DND-41 (cell line): ENCODE measurements around the gene TIE1.

Experiments used
- ATAC-seq: fragments of 200-7000 bp; cut with Tn5 transposase; 3 replicates; pipeline ENCODE4 v1.9.1; 2021; ENCODE audit warnings: low read depth; ENCODE audit not compliant: insufficient read depth
- DNase-seq: peaks from one replicate; pipeline ENCODE4 v3.0.0-alpha.2; 2020
- H2AFZ ChIP-seq: 2 replicates; pipeline ENCODE4 v1.6.0; 2012; ENCODE audit warnings: low read depth, low read length
- H3K27ac ChIP-seq: 2 replicates; pipeline ENCODE4 v1.5.1; 2012; ENCODE audit warnings: low read length, inconsistent platforms
- H3K27me3 ChIP-seq: fragments of 200-600 bp; sonication (generic); 2 replicates; pipeline ENCODE4 v1.6.0; 2012; ENCODE audit warnings: low read length, mild to moderate bottlenecking, inconsistent platforms; ENCODE audit not compliant: insufficient read depth, poor library complexity
- H3K36me3 ChIP-seq: 2 replicates; pipeline ENCODE4 v1.5.1; 2012; ENCODE audit warnings: low read length, inconsistent platforms; ENCODE audit not compliant: insufficient read depth
- H3K4me1 ChIP-seq: 2 replicates; pipeline ENCODE4 v1.5.1; 2012; ENCODE audit warnings: mild to moderate bottlenecking, low read length; ENCODE audit not compliant: insufficient read depth
- H3K4me2 ChIP-seq: 2 replicates; pipeline ENCODE4 v1.6.0; 2012; ENCODE audit warnings: mild to moderate bottlenecking, moderate library complexity, low read length, inconsistent platforms; ENCODE audit not compliant: insufficient read depth
- H3K4me3 ChIP-seq, 2 experiments: fragments of 200-600 bp in 1 of 2; shearing (Covaris generic) in 1 of 2; 2 replicates each; pipeline ENCODE4 v1.5.1; 2012 to 2016; ENCODE audit warnings: inconsistent platforms in 2 of 2, low read length in 2 of 2, mild to moderate bottlenecking in 2 of 2, low read depth in 1 of 2, moderate library complexity in 1 of 2
- H3K79me2 ChIP-seq: 2 replicates; pipeline ENCODE4 v1.6.0; 2012; ENCODE audit warnings: low read length, inconsistent platforms; ENCODE audit not compliant: insufficient read depth
- H3K9ac ChIP-seq: 2 replicates; pipeline ENCODE4 v1.6.0; 2012; ENCODE audit warnings: low read depth, mild to moderate bottlenecking, inconsistent platforms, low read length, moderate library complexity
- H3K9me3 ChIP-seq: 2 replicates; pipeline ENCODE4 v1.5.1; 2012; ENCODE audit warnings: low read length, moderate library complexity, mild to moderate bottlenecking, inconsistent platforms; ENCODE audit not compliant: insufficient read depth, severe bottlenecking
- H4K20me1 ChIP-seq: 2 replicates; pipeline ENCODE4 v1.6.0; 2012; ENCODE audit warnings: low read length; ENCODE audit not compliant: insufficient read depth
- EZH2 ChIP-seq: IDR thresholded peaks from 3 replicates; pipeline ENCODE4 v1.6.1; 2012; ENCODE audit warnings: borderline replicate concordance, low read depth, mild to moderate bottlenecking, moderate library complexity, low read length, inconsistent platforms; ENCODE audit not compliant: severe bottlenecking
- TF ChIP-seq, protein P1 (sequence below): IDR thresholded peaks from 2 replicates; pipeline ENCODE4 v1.5.1; 2012; ENCODE audit warnings: borderline replicate concordance, low read length, moderate library complexity, mild to moderate bottlenecking; ENCODE audit not compliant: poor library complexity, severe bottlenecking; ENCODE audit errors: extremely low read depth

TIE1 gene

DNA sequence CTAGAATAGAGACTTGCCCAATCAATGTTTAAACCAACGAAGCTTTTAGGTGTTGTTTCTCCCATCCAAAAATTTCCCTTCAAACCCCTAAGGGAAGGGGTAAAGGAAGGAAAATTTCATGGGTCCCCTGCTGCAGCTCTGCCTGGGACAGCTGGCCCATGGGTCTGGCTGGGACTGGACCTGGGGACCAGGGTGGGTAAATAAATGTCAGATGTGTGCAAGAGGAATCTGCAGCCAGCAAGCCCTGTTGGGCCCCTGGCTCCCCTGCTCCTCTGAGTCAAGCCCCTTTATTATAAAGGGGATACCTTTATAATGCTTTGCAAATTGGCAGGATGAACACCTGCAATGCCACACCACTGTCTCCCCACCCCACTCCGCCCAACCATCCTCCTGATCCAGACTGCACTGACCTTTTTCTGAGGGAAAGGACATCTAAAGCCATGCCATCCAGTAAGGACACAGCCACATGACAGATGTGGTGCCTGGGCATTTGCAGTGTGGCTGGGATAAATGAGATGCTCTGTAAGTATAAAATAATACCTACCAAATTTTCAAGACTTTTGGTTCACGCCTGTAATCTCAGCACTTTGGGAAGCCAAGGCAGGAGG lies 32.9 kb upstream of the TIE1 start:
- Histone ChIP-seq H3K4me2 (no peak overlapping the region), H3K27me3 (no peaks in the 10 kb centered on the region), H4K20me1 (no peaks in the 10 kb centered on the region), H3K4me1 (no peaks in the 10 kb centered on the region), H3K27ac (no peak overlapping the region), H3K79me2 (no peaks in the 10 kb centered on the region), H2AFZ (no peak overlapping the region), H3K4me3 (no peak overlapping the region), H3K36me3 (no peaks in the 10 kb centered on the region), H3K9me3 (peaks cover 6% of the 10 kb centered on the region), H3K9ac (no peak overlapping the region)
- no peak for DNase-seq
- TF ChIP-seq EZH2, result no peak
- TF ChIP-seq, protein P1, sequence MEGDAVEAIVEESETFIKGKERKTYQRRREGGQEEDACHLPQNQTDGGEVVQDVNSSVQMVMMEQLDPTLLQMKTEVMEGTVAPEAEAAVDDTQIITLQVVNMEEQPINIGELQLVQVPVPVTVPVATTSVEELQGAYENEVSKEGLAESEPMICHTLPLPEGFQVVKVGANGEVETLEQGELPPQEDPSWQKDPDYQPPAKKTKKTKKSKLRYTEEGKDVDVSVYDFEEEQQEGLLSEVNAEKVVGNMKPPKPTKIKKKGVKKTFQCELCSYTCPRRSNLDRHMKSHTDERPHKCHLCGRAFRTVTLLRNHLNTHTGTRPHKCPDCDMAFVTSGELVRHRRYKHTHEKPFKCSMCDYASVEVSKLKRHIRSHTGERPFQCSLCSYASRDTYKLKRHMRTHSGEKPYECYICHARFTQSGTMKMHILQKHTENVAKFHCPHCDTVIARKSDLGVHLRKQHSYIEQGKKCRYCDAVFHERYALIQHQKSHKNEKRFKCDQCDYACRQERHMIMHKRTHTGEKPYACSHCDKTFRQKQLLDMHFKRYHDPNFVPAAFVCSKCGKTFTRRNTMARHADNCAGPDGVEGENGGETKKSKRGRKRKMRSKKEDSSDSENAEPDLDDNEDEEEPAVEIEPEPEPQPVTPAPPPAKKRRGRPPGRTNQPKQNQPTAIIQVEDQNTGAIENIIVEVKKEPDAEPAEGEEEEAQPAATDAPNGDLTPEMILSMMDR, result no peak
- no peak for ATAC-seq

DNA sequence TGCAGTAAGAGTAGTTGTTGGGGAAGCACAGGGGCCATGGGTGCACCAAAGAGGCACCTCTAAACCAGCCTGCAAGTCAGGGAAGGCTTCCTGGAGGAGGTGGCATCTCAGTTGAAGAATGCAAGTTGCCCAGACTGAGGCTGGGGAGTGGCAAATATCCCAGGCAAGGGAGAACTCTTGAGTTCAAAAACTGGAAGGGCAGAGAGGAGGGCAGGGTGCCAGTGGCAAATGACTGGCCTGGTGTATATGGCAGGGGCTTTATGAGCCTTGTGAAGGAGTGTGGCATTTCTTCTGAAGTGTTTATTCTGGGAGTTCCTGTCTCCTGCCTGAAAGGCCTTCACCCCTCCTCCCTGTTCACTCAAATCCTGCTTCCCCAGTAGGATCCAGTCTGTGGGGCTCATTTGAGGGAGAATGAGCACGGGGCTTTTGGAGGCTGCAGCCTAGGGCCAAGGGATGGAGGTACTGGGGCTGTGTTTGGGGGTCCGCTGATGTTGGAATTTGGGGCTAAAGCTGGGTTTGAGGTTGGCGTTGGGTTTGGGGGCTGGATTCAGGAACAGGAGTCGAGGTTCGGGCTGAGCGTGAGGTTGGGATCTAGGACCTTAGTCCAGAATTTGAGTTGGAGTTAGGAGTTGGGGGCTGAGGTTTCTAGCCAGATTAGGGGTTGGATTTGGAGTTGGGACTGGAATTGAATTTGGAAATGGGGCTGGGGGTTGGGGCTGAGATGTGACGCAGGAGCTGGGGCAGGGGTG lies 31.0 kb upstream of the TIE1 start, which contains the start of gene TMEM125:
TMEM125 (plus strand) TSS at position 357 of the 749 bp plus-strand sequence. CDS start 2,740 bp downstream, outside the sequence.
- no peak for DNase-seq
- Histone ChIP-seq H3K27ac (no peak within 1 kb of the TSS), H3K4me2 (no peak within 1 kb of the TSS)

DNA sequence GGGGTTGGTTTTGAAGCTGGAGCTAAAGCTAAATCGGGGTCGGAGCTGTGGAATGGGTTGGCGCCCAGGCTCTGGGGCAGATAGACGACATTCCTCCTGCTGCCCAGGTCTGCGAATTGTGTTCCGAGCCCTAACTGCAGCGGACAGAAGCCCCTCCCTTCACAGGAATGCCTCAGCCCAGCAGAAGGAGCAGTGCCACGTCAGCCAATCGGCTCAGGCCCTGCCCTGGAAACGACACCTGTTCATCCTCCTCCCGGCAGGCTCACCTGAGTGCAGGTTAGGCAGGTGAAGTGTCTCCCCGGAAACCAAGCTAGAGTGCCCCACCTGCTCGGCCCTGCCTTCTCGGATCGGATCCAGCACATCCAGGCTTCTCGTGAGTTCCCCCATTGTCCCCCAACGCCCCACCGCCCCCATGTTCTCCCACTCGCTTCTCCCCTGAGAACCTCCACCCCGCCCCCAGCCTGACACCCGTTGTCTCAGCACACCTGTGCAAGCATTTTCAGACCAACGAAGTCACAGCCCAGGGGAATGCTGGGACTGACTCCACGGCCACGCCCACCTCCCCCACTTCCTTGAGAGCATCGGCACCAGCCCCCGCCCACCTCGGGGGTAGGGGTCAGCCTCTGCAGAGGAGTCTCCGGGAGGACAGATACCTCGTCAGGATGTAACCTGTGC lies 30.2 kb upstream of the TIE1 start:
- DNase-seq (no peak), ATAC-seq (no peak)
- Histone ChIP-seq H3K4me3 (no peak overlapping the region), H3K9me3 (peaks cover 8% of the 10 kb centered on the region), H3K9ac (no peak overlapping the region), H3K4me1 (peaks cover 13% of the 10 kb centered on the region), H3K36me3 (no peaks in the 10 kb centered on the region), H3K4me2 (no peak overlapping the region), H3K27me3 (no peaks in the 10 kb centered on the region), H4K20me1 (no peaks in the 10 kb centered on the region), H3K79me2 (no peaks in the 10 kb centered on the region), H2AFZ (no peak overlapping the region), H3K27ac (no peak overlapping the region)
- TF ChIP-seq, protein P1, result no peak
- TF ChIP-seq EZH2, result no peak

More for the DNA sequence above, 31.0 kb upstream of the TIE1 start, which contains the start of gene TMEM125:
- Histone ChIP-seq H3K4me3 (no peak within 1 kb of the TSS), H2AFZ (no peak within 1 kb of the TSS), H3K4me1 (peaks cover 10% of the 10 kb centered on the region), H3K9ac (no peak within 1 kb of the TSS), H3K79me2 (no peaks in the 10 kb centered on the region), H3K27me3 (no peaks in the 10 kb centered on the region), H3K36me3 (no peaks in the 10 kb centered on the region), H4K20me1 (no peaks in the 10 kb centered on the region), H3K9me3 (peaks cover 8% of the 10 kb centered on the region)
- ATAC-seq, result no peak
- TF ChIP-seq EZH2, result no peak
- TF ChIP-seq, protein P1, result no peak
